ENCODE measurements around the gene HES6.

HES6 gene

DNA sequence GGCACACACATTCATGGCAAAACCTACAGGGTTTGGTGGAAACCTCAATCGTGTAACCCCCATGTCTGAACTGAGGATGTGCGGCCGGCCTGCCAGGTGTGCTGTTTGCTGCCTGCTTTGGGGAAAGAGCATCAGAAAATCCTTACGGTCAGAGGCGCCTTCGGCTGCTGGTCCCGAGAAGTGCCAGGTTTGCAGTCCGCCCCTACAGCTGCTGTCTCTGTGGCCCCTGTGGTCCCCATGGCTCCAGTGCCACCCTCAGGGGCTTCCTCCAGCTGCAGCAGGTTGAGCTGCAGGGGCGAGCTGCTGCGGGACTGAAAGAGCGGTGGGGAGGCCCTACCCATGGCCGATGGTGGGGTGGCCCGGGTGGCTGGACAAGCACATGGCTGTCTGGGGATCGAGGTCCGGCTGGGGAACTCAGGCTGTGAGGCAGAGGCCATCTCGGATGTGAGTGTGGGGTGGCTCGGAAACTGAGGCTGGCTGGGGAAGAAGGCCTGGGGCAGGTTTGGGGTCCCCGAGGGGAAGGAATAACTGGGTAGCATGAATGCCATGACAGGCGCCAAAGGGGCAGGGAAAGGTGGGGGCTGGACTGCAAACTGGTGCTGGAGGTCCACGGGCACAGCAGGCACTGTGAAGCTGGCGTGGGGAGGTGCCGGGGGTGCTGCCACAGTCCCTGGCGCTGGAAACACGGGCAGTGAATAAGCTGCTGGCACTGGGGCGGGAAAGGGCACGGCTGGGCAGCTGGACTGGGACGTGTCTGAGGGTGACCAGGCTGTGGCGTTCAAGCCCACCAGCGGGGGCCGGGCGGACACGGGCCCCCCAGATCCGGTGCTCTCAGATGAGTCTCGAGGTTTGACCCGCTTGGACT, 13.2 kb upstream of the HES6 start:
- no peak for DNase-seq

DNA sequence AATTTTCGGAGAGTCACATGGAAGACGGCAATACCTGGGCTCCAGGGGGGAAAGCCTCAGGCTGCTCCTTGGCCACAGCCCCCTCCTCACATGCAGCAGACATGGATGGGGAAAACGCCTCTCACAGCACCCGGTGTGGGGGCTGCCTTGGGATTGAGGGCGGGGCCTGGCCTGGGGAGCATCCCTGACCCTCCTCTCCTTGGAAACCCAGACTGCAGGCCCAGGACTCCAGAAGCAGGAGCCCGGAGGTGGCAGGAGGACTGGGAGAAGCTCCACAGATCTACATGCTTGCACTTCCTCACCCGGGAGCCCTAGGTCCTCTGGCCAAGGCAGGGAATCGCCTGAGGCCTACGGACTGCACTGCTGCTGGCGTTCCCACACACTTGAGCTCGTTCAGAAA, 12.1 kb upstream of the HES6 start:
- no peak for DNase-seq

DNA sequence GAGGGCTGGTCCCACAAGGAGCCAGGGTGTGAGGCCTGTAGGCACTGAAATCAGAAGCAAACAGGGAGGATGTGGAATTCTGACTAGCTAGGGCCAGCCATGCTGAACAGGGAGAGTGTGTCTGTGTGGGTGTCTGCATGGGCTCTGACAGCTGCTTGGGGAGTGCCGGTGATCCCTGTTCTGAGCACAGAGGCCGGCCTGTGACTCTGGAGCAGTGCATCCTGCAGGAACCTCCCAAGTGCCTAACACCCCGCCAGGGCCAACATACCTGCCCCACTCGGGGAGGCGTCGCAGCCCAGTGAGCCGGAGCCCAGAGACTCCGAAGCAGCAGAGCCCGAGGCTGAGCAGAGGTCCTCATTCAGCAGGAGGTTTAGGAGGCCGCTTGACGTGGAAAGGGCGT, 11.5 kb upstream of the HES6 start:
- no peak for DNase-seq

DNA sequence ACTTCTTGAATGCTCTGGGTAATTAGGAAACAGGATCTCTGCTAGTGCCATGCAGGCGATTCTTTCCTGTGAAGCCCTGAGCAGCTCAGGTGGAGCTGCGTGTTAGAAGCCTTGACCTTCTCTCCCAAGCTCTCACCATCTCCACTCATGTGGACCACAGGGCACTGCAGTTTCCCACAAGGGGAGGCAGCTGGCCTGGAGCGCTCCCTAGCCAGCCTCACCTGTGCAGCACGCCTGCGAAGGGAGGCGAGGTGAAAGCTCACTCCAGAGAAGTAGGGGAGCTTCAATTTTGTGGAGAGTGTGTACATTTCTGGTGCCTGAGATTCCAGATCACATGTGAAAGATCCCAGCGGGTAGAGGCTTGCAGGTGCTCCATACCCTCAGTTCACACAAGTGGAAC, 11.1 kb upstream of the HES6 start:
- DNase-seq, result no peak

DNA sequence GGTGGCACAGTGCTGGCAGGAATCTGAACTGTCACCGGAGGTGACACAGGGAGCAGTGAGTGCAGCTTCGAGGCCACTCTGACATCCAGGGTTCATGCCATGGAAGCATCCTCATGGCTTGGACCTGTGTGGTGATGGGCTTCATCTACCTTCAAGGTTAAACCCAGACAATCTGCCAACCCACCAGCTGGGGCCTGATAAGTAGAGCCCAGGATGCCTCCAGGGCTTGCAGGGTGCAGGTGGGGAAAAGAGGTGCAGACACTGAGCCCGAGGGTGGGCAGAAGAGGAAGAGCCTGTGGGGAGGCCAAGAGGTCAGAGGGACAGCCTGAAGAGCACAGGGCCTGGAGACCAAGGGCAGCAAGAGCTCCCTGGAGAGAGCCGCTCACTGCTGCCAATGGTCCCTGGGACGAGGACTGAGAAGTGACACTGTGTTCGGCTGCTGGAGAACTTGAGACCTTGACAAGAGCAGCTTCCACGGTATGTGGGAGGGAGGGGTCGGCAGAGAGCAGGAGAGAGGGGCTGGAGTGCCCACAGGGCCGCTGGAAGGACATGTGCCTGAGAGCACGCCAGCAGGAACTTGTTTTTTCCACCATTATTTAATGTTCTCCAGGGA, 8.1 kb upstream of the HES6 start:
- no peak for DNase-seq

DNA sequence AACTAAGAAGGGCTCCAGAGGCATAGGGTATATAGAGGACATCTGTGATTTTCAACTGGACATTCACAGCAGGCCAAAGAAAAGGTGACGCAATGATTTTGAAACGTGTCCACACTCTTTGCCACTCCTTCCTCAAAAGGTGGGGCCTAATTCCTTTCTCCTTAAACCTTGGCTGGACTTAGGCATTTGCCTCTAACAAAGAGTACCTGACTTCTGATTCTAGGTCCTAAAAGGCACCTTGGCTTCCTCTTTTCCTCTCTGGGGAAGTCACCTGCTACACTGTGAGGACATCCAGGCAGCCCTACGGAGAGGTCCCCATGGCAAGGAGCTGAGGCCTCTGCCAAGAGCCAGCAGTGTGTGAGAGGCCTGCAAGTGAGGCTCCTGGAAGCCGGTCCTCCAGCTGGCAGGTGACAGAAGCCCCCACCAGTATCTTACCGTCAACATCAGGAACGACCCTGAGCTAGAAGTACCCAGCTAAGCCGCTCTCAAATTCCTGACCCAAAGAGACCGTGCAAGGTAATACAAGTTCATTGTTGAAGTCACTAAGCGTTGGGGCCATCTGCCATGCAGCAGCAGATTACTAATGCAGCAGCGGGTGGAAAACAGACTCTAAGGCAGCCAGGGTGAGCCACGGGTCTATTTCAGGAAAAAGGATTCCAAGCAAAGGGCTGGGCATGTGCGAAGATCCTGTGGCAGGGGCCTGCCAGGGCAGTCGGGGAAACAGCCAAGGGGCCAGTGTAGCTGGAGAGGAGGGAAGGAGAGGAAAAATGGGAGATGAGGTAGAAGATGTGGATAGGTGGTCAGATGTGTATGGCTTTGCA, 7.4 kb upstream of the HES6 start:
- no peak for DNase-seq

DNA sequence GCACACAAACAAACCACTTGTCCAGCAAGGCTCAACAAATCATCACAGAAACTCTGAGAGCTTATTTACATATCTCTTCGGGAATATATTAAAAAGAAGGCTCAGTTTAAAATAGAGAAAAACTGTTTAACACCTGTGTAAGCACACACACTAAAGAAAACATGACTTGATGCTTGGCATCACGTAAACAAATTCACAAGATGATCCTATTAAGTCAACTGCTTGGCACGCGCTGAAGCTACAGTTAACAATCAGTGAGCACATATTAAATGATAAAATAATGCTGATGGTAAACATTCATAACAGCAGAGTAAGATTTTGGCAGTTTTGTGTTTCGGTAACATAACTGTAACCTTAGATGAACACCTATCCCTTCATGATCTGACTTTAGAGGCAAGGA, 4.3 kb upstream of the HES6 start:
- no peak for DNase-seq

- DNase-seq, result no peak
Observed at GRCh38 chr2:238243496-238244076, 3.7 kb upstream of the HES6 start.

GRCh38 chr2:238242731-238243495, 3.1 kb upstream of the HES6 start:
- DNase-seq, result no peak

DNA sequence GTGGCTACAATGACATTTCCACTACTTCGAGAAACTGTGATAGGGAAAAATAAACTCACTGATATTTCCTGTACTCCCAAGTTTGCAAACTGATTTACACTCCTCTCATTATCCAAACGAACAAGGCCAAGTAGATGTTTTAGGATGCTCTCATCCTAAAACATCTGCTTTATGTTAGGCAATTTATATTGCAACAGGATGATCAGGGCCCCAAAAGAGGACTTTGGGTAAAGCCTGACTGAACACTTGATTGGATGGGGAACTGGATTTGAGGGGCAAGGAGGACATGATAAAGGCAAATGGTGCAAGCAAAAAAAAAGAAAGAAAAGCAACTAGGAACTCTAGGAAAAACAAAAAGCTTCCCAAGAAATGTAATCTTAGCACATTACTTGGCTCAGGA, 2.1 kb upstream of the HES6 start:
- DNase-seq, result no peak

DNA sequence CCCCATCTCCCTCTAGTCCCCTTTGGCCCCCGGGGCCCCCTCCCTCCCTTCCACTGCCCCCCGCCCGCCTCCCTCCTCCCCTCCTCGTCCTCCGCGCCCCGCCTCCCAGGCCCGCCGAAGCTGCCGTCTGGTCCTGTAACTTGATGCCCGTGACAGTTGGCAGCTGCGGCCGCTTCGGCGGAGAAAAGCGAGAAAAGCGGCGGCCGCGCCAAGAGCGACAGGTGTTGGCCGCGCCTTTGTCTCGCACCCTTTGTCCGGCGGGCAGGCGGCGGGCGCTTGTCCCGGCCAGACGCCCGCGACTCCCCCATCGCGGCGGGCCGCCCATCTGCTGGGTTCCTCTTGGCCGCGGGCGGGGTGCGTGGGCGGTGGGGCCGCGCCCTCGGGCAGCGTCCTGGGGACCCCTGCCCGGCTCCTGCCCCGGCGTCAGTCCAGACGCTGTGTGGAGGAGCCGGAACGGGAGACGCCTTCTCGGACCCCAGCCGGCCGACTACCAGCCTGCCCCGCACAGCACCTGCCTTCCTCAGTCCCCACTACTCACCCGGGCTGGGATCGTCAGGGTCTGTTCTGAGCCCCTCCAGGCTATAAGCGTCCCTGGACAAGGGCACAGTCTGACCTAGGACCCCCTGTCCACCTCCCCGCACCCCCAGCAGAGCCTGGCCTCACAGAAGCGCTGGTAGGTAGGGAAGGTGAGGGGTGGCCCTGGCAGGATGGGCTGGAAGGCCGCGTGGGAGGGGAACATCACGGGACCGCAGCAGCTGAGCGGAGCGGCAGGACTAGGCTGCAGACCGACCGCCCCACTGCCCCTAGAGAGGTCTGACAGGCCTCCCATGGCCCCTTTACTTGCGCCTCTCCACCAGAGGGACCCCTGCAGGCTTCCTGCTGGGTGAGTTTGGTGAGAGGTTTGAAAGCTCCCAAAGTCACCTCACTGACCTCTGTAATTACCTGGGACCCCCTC, 1.2 kb upstream of the HES6 start:
- DNase-seq, result peak in 1 of 2 donors; percentile 20

DNA sequence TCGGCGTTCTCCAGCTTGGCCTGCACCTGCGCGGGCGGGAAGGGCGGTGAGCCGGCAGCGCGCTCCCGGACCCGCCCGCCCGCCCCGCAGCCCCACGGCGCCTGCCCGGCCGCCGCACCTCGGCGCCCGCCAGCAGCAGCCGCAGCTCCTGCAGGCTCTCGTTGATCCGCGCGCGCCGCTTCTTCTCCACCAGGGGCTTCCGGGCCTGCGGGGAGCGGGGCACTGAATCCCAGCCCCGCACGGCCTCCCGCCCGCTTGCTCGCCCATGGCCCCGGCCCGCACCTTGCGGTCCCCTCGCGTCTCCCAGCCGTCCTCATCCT, 335 bp downstream of the HES6 start:
- DNase-seq, result peak; percentile 27 to 40

- peak; percentile 36 to 42 for DNase-seq
Observed at GRCh38 chr2:238238766-238239542, 884 bp downstream of the HES6 start.

DNA sequence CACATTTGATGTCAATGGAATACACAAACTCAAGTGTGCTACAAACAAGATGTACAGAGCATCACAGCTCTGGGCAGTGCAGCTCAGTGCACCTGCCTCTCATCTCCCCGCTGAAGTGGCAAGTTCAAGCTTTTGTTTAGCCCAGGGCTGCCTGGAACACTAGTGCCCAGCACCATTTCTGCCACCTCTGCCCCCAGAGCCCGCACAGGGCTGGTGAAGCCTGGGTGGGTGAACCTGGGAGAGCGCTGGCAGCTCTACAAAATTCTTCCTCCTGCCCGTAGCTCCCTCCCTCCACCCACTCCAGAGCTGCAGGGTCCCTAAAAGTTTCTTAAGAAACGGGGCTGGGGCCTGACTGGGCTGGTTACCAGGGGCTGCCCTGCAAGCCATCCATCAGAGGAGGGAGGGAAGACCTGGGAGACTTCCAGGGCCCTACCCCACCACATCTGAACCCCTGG, 1.5 kb downstream of the HES6 start:
- DNase-seq, result no peak

GRCh38 chr2:238237431-238238135, 2.3 kb downstream of the HES6 start:
- DNase-seq, result no peak

DNA sequence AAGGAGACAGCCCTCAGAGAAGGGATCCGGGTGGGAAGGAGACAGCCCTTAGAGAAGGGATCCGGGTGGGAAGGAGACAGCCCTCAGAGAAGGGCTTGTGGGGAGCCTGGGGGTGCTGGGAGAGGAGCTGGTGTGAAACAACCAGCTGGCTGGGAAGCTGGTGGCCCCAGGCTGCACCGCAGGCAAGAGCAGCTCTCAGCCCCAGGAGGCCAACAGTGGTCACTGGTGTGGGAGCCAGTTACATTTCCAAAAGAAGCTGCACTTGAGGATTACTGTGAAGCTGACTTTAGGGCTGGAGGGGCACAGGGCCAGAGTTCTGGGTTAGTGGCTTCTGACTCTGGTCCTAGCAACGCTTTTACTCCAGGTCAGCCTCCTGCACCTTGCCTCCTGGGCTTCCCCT, 3.3 kb downstream of the HES6 start:
- DNase-seq, result no peak

- DNase-seq, result no peak
Observed at GRCh38 chr2:238235856-238236255, 4.0 kb downstream of the HES6 start.

- no peak for DNase-seq
Observed at GRCh38 chr2:238235331-238235732, 4.5 kb downstream of the HES6 start.

DNA sequence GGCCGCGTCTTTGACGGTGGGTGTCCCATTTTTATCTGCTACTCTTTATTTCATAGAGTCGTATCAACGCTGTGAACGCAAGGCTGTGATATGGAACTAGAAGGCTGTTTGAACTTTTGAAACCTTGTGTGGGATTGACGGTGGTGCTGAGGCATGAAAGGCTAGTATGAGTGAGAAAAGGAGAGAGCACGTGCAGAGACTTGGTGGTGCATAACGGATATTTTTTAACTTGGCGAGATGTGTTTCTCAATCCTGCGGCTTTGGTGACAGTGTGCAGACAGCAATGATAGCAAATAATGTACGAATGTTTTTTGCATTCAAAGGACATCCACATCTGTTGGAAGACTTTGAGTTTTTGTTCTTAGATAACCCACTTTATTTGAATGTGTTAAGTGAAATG, 6.2 kb downstream of the HES6 start:
- no peak for DNase-seq

GRCh38 chr2:238231809-238232208, 8.0 kb downstream of the HES6 start:
- no peak for DNase-seq
